ENCODE results near the gene PCDHA13.
"Not testable (repeated sequence)": the region's sequence is repeated elsewhere in the genome, so short reads cannot be mapped to it uniquely, and the experiment has no call there.

Gene PCDHA13

DNA sequence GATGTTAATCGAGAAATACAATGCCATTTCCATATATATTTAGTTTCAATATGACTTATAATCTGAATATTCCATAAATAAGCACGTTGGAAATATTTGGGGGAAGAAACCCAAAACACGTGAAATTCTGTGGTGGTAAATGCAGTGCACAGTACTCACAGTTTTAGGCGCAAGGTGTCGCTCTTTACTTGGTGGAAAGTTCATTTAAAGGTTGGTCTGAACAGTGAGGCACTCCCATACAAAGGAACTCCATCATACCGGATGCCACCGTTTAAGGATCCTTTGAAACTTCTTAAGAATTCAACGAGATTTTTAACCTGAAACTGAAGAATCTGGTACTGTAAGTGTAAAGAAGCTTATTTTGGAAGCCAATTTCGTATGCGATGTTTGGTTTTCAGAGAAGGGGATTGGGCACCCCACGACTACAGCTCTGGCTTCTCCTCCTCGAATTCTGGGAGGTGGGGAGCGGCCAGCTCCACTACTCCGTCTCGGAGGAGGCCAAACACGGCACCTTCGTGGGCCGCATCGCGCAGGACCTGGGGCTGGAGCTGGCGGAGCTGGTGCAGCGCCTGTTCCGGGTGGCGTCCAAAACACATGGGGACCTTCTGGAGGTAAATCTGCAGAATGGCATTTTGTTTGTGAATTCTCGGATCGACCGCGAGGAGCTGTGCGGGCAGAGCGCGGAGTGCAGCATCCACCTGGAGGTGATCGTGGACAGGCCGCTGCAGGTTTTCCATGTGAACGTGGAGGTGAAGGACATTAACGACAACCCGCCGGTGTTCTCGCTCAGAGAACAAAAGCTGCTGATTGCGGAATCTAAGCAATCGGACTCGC is 13.0 kb upstream of the PCDHA13 start, which contains the start of gene PCDHA11:
Gene PCDHA11 (plus strand): TSS at position 237 of the 834 bp plus-strand sequence. CDS start 147 bp downstream, at position 384.
- DNase-seq (ENCODE audit: low read depth in 1 of 2, low spot score in 1 of 2), result no peak

- no peak for DNase-seq (ENCODE audit: low read depth in 1 of 2, low spot score in 1 of 2)
Observed at GRCh38 chr5:140869555-140869886, 12.4 kb upstream of the PCDHA13 start.

GRCh38 chr5:140870221-140871201 is 11.4 kb upstream of the PCDHA13 start:
- no peak for DNase-seq (ENCODE audit: low read depth in 1 of 2, low spot score in 1 of 2)

DNA sequence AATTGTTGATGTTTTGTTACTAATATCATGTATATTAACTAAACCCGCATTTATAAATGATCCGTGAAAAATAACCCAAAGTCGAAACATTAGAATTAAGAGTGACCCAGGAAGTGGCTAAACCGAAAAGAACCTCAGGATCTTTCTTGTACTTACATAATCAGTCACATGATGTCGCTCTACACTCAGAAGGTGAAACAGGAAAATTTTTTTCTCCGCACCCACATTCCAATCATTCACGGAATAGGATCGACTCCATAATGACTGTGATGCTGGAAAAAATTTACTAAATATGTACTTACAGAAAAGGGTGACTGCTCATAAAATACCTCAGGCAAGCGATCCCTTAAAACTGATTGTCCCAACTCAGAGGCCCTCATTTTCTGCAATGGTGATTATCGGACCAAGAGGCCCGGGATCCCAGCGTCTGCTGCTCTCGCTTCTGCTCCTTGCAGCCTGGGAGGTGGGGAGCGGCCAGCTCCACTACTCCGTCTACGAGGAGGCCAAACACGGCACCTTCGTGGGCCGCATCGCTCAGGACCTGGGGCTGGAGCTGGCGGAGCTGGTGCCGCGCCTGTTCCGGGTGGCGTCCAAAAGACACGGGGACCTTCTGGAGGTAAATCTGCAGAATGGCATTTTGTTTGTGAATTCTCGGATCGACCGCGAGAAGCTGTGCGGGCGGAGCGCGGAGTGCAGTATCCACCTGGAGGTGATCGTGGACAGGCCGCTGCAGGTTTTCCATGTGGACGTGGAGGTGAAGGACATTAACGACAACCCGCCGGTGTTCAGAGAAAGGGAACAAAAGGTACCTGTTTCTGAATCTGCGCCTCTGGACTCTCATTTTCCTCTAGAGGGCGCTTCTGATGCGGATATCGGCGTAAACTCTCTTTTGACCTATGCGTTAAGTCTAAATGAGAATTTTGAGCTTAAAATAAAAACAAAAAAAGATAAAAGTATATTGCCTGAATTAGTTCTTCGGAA is 6.5 kb upstream of the PCDHA13 start, which contains the start of gene PCDHA12:
Gene PCDHA12 (plus strand): TSS at position 224 of the 981 bp plus-strand sequence. CDS start 165 bp downstream, at position 389.
- DNase-seq (ENCODE audit: low read depth in 1 of 2, low spot score in 1 of 2), result no peak

DNA sequence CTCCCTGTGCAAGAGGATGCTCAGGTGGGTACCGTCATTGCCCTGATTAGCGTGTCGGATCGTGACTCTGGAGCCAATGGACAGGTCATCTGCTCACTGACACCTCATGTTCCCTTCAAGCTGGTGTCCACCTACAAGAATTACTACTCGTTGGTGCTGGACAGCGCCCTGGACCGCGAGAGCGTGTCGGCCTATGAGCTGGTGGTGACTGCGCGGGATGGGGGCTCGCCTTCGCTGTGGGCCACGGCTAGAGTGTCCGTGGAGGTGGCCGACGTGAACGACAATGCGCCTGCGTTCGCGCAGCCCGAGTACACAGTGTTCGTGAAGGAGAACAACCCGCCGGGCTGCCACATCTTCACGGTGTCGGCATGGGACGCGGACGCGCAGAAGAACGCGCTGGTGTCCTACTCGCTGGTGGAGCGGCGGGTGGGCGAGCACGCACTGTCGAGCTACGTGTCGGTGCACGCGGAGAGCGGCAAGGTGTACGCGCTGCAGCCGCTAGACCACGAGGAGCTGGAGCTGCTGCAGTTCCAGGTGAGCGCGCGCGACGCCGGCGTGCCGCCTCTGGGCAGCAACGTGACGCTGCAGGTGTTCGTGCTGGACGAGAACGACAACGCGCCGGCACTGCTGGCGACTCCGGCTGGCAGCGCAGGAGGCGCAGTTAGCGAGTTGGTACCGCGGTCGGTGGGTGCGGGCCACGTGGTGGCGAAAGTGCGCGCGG is 5.2 kb upstream of the PCDHA13 start:
- not testable (repeated sequence) for DNase-seq (ENCODE audit: low read depth in 1 of 2, low spot score in 1 of 2)

- DNase-seq (ENCODE audit: low read depth in 1 of 2, low spot score in 1 of 2), result no peak
Observed at GRCh38 chr5:140877262-140877581, 4.7 kb upstream of the PCDHA13 start.

- DNase-seq (ENCODE audit: low read depth in 1 of 2, low spot score in 1 of 2), result no peak
Observed at GRCh38 chr5:140882591-140882899, 621 bp downstream of the PCDHA13 start.

GRCh38 chr5:140883373-140883772 is 1.4 kb downstream of the PCDHA13 start:
- DNase-seq (ENCODE audit: low read depth in 1 of 2, low spot score in 1 of 2), result no peak

DNA sequence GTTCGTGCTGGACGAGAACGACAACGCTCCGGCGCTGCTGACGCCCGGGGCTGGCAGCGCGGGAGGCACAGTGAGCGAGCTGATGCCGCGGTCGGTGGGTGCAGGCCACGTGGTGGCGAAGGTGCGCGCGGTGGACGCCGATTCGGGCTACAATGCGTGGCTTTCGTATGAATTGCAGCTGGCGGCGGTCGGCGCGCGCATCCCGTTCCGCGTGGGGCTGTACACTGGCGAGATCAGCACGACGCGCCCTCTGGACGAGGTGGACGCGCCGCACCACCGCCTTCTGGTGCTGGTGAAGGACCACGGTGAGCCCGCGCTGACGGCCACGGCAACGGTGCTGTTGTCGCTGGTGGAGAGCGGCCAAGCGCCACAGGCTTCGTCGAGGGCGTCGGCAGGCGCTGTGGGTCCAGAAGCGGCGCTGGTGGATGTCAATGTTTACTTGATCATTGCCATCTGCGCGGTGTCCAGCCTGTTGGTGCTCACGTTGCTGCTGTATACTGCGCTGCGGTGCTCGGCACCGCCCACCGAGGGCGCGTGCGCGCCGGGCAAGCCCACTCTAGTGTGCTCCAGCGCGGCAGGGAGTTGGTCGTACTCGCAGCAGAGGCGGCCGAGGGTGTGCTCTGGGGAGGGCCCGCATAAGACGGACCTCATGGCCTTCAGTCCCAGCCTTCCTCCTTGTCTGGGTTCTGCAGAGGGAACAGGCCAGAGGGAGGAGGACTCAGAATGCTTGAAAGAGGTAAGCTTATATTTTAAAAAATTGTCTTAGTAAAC is 2.2 kb downstream of the PCDHA13 start:
- no peak for DNase-seq (ENCODE audit: low read depth in 1 of 2, low spot score in 1 of 2)

- DNase-seq (ENCODE audit: low read depth in 1 of 2, low spot score in 1 of 2), result no peak
Observed at GRCh38 chr5:140916325-140916724, 34.4 kb downstream of the PCDHA13 start.

GRCh38 chr5:140923601-140924000 is 41.7 kb downstream of the PCDHA13 start:
- DNase-seq (ENCODE audit: low read depth in 1 of 2, low spot score in 1 of 2), result no peak

- no peak for DNase-seq (ENCODE audit: low read depth in 1 of 2, low spot score in 1 of 2)
Observed at GRCh38 chr5:140925806-140926442, 44.0 kb downstream of the PCDHA13 start, which contains the start of gene PCDHAC1. PCDHAC1 (plus strand) TSS chr5:140926299; CDS start chr5:140926893, 594 bp downstream.

- DNase-seq (ENCODE audit: low read depth in 1 of 2, low spot score in 1 of 2), result no peak
Observed at GRCh38 chr5:140926443-140927227, 44.7 kb downstream of the PCDHA13 start.

DNA sequence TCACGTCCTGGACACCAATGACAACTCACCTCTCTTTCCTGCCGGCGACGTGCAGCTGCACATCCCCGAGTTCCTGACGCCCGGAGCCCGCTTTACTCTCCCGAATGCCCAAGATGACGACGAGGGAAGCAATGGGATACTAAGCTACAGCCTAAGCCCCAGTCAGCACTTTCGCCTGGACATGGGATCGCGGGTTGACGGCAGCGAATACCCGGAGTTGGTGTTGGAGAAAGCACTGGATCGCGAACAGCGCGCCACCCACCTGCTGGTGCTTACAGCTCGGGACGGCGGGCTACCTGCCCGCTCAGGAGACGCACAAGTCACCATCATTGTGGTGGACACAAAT is 45.3 kb downstream of the PCDHA13 start:
- no peak for DNase-seq (ENCODE audit: low read depth in 1 of 2, low spot score in 1 of 2)
